ENCODE results near the gene C20orf96. TPM values are rescaled to one million over a fixed set of nuclear protein-coding genes. Genes with fewer than 3 reads are reported as not detected.

Gene C20orf96
- polyA plus RNA-seq, 3 donors = 29.4 to 37.0 (median 36.5) TPM

DNA sequence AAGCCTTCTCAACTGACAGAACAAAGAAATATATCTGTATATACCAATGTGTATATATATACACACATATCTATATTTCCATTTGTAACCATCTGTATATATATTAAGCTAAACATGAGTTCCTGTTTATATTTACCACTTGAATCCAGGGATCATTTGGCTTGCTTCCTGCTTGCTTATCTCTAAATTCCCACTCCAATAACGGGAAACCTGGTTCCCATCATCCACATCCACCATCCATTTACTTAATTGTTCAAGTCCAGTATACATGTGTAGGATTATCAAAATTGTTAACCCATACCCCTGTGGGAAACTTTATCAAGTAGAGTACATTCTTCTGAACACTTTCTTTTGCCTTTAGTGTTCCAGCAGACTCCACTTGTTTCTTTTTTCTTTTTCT is 22.3 kb upstream of the C20orf96 start:
- DNase-seq (ENCODE audit: low read depth in 3 of 3, low spot score in 2 of 3) = no peak

DNA sequence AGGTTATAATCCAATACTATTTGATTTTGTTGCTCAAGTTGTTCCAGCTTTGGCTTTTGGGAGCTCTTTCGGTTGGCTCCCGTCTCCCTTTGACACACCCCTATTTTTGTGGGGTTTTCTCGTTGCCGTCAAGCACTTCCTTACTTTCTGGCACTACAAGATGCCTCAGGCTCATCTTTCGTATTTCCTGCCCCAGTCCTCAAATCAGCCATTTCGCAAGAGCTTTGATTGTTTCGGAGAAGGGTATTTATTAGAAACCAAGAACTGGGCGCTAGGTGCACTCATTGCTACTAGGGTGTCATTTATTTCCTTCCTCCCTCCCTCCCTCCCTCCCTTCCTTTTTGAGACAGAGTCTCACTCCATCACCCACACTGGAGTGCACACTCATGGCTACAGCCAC is 21.5 kb upstream of the C20orf96 start:
- DNase-seq (ENCODE audit: low read depth in 3 of 3, low spot score in 2 of 3) = no peak

- no peak for DNase-seq (ENCODE audit: low read depth in 3 of 3, low spot score in 2 of 3)
These were observed 21.1 kb upstream of the C20orf96 start for GRCh38 chr20:311609-312008.

- no peak for DNase-seq (ENCODE audit: low read depth in 3 of 3, low spot score in 2 of 3)
These were observed 20.1 kb upstream of the C20orf96 start for GRCh38 chr20:310645-311044.

DNA sequence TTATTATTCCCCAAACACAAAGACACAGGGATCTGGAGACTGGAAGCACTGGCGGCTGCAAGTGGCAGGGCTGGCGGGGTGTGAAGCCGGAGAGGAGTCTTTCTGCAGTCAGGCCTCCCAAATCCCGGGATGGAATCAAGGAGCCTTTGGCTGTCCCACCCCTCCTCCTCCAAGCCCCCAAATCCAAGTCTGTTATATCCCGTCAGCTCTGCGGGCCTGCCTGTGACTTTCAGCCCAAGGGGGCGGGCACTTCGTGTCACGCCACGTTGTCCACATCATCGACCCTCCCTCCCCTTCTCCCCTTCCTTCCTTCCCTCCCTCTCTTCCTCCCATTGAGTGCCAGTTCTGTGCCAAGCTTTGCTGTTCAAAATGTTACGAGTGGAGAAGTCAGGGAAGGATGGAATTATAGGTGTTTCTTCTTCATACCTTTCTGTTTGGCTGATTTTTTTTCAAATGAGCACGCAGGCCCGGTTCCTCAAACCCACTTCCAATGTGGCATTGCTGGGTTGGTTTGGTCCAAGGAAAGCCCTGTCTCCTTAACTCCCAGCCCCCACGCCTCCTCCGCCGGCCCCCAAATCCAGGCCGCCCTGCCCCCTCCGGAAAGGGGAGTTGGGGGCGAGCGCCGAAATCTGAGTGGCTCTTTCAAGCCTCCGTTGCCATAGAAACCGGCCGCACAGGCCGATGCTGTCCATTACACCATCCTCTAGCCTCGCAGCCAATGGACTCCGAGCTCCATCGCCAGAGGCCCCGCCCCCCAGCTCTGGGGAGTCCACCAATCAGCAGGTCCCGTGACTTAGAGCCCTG is 19.5 kb upstream of the C20orf96 start:
- peak; percentile 90 to 99 (median 96) for DNase-seq (ENCODE audit: low read depth in 3 of 3, low spot score in 2 of 3)

DNA sequence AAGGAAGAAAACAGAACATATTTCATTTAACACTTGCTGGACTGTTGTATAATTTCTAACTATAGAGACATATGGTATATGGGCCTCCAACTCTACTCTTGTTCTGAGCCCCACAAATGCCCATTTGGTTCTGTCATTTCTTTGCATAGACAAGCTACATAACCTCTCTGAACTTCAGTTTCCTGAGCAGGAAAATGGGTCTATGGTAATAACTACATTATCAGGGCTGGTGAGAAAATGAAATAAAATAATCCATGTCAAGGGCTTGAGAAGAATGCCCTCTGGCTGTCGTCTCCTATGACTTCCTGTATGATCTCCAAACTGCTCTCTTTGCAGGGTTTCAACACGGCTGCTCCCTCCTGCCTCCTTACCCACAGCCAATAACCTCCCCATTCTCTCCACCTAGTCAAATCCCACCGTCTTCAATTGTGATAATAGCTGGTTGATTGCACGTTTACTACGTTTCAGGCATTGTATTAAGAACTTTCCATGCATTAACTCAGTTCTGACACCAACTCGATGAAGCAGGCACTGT is 18.8 kb upstream of the C20orf96 start:
- DNase-seq (ENCODE audit: low read depth in 3 of 3, low spot score in 2 of 3) = no peak

GRCh38 chr20:308427-309038 is 18.0 kb upstream of the C20orf96 start:
- DNase-seq (ENCODE audit: low read depth in 3 of 3, low spot score in 2 of 3) = no peak

- DNase-seq (ENCODE audit: low read depth in 3 of 3, low spot score in 2 of 3) = no peak
These were observed 15.2 kb upstream of the C20orf96 start for GRCh38 chr20:305745-306144.

- no peak for DNase-seq (ENCODE audit: low read depth in 3 of 3, low spot score in 2 of 3)
These were observed 11.6 kb upstream of the C20orf96 start for GRCh38 chr20:301886-302848.

GRCh38 chr20:300345-300990 is 9.9 kb upstream of the C20orf96 start:
- no peak for DNase-seq (ENCODE audit: low read depth in 3 of 3, low spot score in 2 of 3)

DNA sequence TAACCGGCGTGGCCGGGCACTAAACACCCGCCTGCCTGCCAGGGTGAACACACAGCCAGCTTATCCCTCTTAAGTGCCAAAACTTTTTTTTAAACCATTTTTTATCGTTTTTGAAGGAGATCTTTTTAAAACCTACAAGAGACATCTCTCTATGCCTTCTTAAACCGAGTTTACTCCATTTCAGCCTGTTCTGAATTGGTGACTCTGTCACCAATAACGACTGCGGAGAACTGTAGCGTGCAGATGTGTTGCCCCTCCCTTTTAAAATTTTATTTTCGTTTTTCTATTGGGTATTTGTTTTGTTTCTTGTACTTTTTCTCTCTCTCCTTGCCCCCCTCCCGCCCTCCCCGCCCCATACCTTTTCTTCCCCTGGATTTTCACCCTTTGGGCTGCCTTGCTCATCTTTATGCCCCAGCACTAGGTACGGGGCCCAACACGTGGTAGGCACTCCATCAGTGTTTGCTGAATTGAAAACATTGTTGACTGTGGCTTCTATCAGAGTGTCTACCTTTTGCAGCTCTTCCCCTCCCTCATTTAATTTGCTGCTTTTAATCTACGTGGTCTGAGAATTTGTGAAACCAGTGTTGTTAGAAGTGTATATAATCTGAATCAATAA is 8.3 kb upstream of the C20orf96 start:
- DNase-seq (ENCODE audit: low read depth in 3 of 3, low spot score in 2 of 3) = no peak

- no peak for DNase-seq (ENCODE audit: low read depth in 3 of 3, low spot score in 2 of 3)
These were observed 7.6 kb upstream of the C20orf96 start for GRCh38 chr20:297925-298775.

DNA sequence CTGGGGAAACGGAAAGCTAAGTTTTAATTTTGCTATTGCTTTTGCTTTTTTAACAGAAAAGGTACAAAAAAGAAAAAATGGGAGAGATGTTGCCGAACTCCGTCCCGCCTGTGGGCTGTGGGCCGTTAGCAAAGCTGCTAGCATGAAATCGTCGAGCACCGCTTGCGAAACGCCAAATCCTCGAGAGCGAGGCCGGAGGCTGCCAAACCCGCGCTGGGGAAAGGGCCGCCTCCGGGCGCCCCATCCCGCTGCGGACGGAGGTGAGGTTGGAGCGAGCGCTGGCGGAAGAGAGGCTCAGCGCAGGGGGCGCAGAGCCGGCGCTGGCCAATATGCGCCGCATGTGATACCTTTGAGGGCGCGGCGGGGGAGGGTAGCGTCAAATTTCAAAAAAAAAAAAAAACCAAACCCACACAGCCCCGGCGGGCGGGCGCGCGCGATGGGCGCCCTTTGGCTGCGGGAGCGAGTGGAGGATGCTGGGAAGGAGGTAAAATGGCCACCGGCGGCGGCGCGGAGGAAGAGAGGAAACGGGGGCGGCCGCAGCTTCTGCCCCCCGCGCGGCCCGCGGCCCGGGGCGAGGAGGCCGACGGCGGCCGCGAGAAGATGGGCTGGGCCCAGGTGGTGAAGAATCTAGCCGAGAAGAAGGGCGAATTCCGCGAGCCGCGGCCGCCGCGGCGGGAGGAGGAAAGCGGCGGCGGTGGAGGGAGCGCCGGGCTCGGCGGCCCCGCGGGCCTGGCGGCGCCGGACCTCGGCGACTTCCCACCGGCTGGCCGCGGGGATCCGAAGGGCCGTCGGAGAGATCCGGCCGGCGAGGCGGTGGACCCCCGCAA is 6.8 kb upstream of the C20orf96 start, which contains the start of gene ZCCHC3:
TSS of gene ZCCHC3 (plus strand) at position 473 of the 827 bp plus-strand sequence. CDS start at position 490, 17 bp downstream.
- peak in 2 of 3 donors; percentile 65 to 89 for DNase-seq (ENCODE audit: low read depth in 3 of 3, low spot score in 2 of 3)

DNA sequence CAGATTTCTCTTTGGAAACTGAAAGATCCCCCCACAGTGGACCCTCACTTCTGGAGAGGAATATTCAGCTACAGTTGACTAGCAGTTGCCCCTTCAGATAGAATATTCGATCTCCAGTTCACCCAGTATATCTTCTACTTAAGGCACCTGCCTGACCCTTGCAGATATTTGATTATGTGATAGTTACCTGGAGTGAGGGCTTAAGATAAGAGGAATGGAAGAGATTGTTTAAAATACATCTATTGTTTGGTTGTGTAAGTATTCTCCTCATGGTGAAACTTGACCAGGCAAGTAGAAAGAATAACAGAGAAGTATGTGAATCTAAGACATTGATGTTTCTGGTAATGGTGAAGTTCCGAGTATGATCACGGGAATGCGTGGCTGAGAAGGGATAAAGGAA is 5.3 kb upstream of the C20orf96 start:
- no peak for DNase-seq (ENCODE audit: low read depth in 3 of 3, low spot score in 2 of 3)

- no peak for DNase-seq (ENCODE audit: low read depth in 3 of 3, low spot score in 2 of 3)
These were observed 4.1 kb upstream of the C20orf96 start for GRCh38 chr20:294602-295001.

- DNase-seq (ENCODE audit: low read depth in 3 of 3, low spot score in 2 of 3) = no peak
These were observed 862 bp downstream of the C20orf96 start for GRCh38 chr20:289693-290083.

GRCh38 chr20:288956-289692 is 1.4 kb downstream of the C20orf96 start:
- no peak for DNase-seq (ENCODE audit: low read depth in 3 of 3, low spot score in 2 of 3)

Measured in right renal cortex interstitium (tissue), 3 donors.